ENCODE data around the gene EWSR1. TPM values are rescaled to one million over a fixed set of nuclear protein-coding genes. Genes with fewer than 3 reads are reported as not detected.
"Not testable (repeated sequence)": the region's sequence is repeated elsewhere in the genome, so short reads cannot be mapped to it uniquely, and the experiment has no call there.

The EWSR1 gene
- total and polyA plus RNA-seq, 7 donors, result 78.5 to 230 (median 152) TPM

- DNase-seq (peak in 1 of 2 donors; percentile 43), ATAC-seq (no peak)
- H3K36me3 ChIP-seq (ENCODE audit: insufficient read depth in 1 of 2, low read depth in 1 of 2), result no peaks in the 10 kb centered on the region
- H3K27ac ChIP-seq, result no peak overlapping the region
- 88 to 92% (median 92%) methylated on average over 16 to 19 of the region's 19 CpGs for WGBS, 3 donors
- H3K4me1 ChIP-seq, result no peaks in the 10 kb centered on the region
- TF ChIP-seq, protein P1, sequence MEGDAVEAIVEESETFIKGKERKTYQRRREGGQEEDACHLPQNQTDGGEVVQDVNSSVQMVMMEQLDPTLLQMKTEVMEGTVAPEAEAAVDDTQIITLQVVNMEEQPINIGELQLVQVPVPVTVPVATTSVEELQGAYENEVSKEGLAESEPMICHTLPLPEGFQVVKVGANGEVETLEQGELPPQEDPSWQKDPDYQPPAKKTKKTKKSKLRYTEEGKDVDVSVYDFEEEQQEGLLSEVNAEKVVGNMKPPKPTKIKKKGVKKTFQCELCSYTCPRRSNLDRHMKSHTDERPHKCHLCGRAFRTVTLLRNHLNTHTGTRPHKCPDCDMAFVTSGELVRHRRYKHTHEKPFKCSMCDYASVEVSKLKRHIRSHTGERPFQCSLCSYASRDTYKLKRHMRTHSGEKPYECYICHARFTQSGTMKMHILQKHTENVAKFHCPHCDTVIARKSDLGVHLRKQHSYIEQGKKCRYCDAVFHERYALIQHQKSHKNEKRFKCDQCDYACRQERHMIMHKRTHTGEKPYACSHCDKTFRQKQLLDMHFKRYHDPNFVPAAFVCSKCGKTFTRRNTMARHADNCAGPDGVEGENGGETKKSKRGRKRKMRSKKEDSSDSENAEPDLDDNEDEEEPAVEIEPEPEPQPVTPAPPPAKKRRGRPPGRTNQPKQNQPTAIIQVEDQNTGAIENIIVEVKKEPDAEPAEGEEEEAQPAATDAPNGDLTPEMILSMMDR (IDR thresholded peaks at IDR 0.05), result no peak
- H3K27me3 ChIP-seq (ENCODE audit: insufficient read depth in 3 of 3, low read length in 2 of 3), result no peaks in the 10 kb centered on the region
- no peaks in the 10 kb centered on the region for H3K9me3 ChIP-seq
- no peak overlapping the region for H3K4me3 ChIP-seq
- intact Hi-C loops (cut with DNase I), result loop anchor here in 1 of 2 donors (5.0 kb wide), 1 partner anchor 39 kb away; no protein-coding TSS in a partner anchor
Observed at GRCh38 chr22:29230972-29231875, 36.8 kb upstream of the EWSR1 start.

- H3K27ac ChIP-seq, result no peak overlapping the region
- DNase-seq, result peak; percentile 47 to 69
- H3K27me3 ChIP-seq (ENCODE audit: insufficient read depth in 3 of 3, low read length in 2 of 3), result no peaks in the 10 kb centered on the region
- WGBS, 3 donors, result 48 to 76% (median 51%) methylated on average over 21 to 22 of the region's 22 CpGs
- ATAC-seq, result peak in 2 of 4 donors; percentile 5 to 49
- no peaks in the 10 kb centered on the region for H3K36me3 ChIP-seq (ENCODE audit: insufficient read depth in 1 of 2, low read depth in 1 of 2)
- no peak overlapping the region for H3K4me3 ChIP-seq
- no peaks in the 10 kb centered on the region for H3K9me3 ChIP-seq
- TF ChIP-seq, protein P1 (IDR thresholded peaks at IDR 0.05), result no peak
- H3K4me1 ChIP-seq, result no peaks in the 10 kb centered on the region
- intact Hi-C loops (cut with DNase I), result loop anchor here in 1 of 2 donors (5.0 kb wide), 1 partner anchor 40 kb away; no protein-coding TSS in a partner anchor
Observed at GRCh38 chr22:29231971-29232959, 35.8 kb upstream of the EWSR1 start.

DNA sequence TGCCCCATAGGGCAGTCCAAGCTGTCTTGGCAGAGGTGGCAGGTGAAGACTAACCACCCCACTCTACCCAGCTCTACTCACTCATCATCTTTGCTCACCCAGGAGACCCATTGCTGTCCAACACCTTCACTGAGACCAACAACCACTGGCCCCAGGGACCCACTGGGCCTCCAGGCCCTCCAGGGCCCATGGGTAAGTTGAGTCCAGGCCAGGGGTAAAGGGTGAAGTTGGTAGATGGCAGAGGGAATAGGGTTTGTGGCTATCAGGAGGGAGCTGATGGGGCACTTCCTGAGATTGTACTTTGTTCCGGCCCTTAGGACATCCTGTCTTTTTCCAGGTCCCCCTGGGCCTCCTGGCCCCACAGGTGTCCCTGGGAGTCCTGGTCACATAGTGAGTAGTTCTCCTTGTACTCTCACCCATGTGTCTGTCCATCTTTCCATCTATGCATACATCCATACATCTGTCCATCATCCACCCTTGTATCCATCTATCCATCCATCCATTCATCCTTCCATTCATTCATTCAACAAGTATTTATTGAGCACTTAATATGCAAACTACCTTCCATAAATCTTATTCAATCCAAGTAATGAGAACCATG lies 34.7 kb upstream of the EWSR1 start:
- ATAC-seq, result no peak

DNA sequence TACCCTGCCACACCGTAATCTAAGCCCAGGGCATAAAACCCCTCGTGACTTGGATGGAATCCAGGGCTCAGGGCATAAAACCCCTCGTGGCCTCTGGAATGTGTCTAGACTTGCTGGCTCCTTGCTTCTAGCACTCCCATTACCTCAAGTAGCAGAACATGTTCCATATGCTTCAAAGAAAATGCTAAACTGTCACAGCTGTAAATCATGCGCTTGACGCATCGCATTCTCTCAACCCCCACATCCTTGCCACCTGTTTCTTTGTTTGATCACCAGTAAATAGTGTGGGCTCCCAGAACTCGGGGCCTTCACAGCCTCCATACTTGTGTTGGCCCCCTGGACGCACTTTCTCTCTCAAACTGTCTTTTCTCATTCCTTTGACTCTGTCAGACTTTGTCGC lies 27.6 kb upstream of the EWSR1 start:
- not testable (repeated sequence) for H3K9me3 ChIP-seq; ATAC-seq; H3K4me1 ChIP-seq; DNase-seq; H3K27me3 ChIP-seq (ENCODE audit: insufficient read depth in 3 of 3, low read length in 2 of 3); H3K36me3 ChIP-seq (ENCODE audit: insufficient read depth in 1 of 2, low read depth in 1 of 2); H3K4me3 ChIP-seq; H3K27ac ChIP-seq
- 60 to 66% (median 65%) methylated on average over 9 of the region's 9 CpGs for WGBS, 3 donors
- intact Hi-C loops (cut with DNase I), result loop anchor here (5.0 to 10.0 kb wide), 4 partner anchors 88 to 606 kb away; partner anchors contain the start of gene C22orf31 (in 1 of the 2)

More for the DNA sequence above, 34.7 kb upstream of the EWSR1 start:
- no peaks in the 10 kb centered on the region for H3K27me3 ChIP-seq (ENCODE audit: insufficient read depth in 3 of 3, low read length in 2 of 3)
- WGBS, 3 donors, result 71 to 90% (median 86%) methylated on average over 1 of the region's 1 CpG
- no peak overlapping the region for H3K4me3 ChIP-seq
- H3K36me3 ChIP-seq (ENCODE audit: insufficient read depth in 1 of 2, low read depth in 1 of 2), result no peaks in the 10 kb centered on the region
- TF ChIP-seq, protein P1 (IDR thresholded peaks at IDR 0.05), result no peak
- H3K4me1 ChIP-seq, result no peaks in the 10 kb centered on the region
- H3K9me3 ChIP-seq, result no peaks in the 10 kb centered on the region
- DNase-seq, result no peak
- no peak overlapping the region for H3K27ac ChIP-seq
- intact Hi-C loops (cut with DNase I), result loop anchor here in 1 of 2 donors (5.0 kb wide), 1 partner anchor 41 kb away; no protein-coding TSS in a partner anchor

Measured in psoas muscle (tissue), 8 donors.